Measurements from ENCODE around the gene TIRAP. TPM values are rescaled to one million over a fixed set of nuclear protein-coding genes. Genes with fewer than 3 reads are reported as not detected.
"Not testable (repeated sequence)": the region's sequence is repeated elsewhere in the genome, so short reads cannot be mapped to it uniquely, and the experiment has no call there.

The TIRAP gene, protein sequence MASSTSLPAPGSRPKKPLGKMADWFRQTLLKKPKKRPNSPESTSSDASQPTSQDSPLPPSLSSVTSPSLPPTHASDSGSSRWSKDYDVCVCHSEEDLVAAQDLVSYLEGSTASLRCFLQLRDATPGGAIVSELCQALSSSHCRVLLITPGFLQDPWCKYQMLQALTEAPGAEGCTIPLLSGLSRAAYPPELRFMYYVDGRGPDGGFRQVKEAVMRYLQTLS
- 10 to 100 TPM in 2 of 4 donors, 1 to 10 TPM in 2; 9.2 to 13.1 (median 10.1) TPM for total RNA-seq

DNA sequence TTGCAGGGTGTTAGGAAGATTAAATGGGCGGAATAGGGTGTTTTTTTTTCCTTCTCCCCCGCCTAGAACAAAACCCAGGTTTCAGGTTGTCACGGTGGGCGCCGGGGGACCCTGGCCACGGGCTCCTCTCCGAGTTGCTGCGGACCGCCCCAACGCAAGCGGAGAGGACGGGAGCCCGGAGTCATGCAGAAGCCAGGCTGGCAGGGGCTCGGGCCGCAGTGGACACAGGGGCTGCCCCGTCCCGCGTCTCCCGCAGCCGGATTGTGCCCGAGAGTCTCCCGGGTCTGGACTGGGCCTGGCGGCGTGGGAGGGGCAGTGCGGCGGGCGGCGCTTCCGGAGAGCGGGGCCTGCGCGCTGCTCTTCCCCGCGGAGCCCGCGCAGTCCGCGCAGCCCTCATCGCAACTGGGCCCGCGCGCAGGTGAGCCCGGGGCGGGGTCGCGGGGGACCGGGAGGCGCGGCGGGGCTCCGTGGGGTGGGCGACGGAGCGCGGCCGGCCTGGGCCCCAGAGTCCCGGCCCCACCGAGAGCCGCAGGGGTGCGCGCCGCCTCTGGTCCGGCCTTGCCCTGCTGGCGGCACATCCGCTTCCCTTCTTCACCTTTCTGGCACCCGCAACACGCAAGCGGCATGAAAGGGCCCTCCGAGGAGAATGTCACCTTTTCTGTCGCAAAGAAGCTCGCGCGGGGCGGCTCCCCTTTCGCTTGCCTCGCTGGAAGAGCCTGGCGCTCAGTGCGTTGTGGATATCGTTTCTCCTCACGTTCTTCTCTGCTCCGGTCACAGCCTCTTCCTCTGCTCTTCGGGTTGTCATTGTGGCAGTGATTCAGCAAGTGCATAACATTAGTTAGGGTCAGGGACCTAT is at the start of gene TIRAP:
Gene TIRAP (plus strand): TSS at position 358 of the 856 bp plus-strand sequence. CDS start 7,802 bp downstream, outside the sequence.
- peak in 1 of 2 donors; percentile 77 for TF ChIP-seq POLR2A (IDR thresholded peaks at IDR 0.05)
- TF ChIP-seq, protein P1, sequence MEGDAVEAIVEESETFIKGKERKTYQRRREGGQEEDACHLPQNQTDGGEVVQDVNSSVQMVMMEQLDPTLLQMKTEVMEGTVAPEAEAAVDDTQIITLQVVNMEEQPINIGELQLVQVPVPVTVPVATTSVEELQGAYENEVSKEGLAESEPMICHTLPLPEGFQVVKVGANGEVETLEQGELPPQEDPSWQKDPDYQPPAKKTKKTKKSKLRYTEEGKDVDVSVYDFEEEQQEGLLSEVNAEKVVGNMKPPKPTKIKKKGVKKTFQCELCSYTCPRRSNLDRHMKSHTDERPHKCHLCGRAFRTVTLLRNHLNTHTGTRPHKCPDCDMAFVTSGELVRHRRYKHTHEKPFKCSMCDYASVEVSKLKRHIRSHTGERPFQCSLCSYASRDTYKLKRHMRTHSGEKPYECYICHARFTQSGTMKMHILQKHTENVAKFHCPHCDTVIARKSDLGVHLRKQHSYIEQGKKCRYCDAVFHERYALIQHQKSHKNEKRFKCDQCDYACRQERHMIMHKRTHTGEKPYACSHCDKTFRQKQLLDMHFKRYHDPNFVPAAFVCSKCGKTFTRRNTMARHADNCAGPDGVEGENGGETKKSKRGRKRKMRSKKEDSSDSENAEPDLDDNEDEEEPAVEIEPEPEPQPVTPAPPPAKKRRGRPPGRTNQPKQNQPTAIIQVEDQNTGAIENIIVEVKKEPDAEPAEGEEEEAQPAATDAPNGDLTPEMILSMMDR (IDR thresholded peaks at IDR 0.05), result peak in 3 of 6 experiments; percentile 9 to 29 (median 23)
- WGBS, 2 donors, result 0 to 2% methylated on average over 30 to 31 of the region's 82 CpGs
- no peaks in the 10 kb centered on the region for H3K36me3 ChIP-seq
- peak within 1 kb of the TSS; percentile 72 to 90 (median 77) for H3K27ac ChIP-seq
- no peaks in the 10 kb centered on the region for H3K9me3 ChIP-seq
- intact Hi-C loops (cut with DNase I), result no loop called here
- DNase-seq, result peak; percentile 64 to 71
- H3K27me3 ChIP-seq, result no peaks in the 10 kb centered on the region
- peaks cover 5 to 10% of the 10 kb centered on the region in 2 donors for H3K4me1 ChIP-seq
- H3K4me3 ChIP-seq (replicated peaks in 1 of 3), result peak within 1 kb of the TSS; percentile 37 to 79 (median 72)

DNA sequence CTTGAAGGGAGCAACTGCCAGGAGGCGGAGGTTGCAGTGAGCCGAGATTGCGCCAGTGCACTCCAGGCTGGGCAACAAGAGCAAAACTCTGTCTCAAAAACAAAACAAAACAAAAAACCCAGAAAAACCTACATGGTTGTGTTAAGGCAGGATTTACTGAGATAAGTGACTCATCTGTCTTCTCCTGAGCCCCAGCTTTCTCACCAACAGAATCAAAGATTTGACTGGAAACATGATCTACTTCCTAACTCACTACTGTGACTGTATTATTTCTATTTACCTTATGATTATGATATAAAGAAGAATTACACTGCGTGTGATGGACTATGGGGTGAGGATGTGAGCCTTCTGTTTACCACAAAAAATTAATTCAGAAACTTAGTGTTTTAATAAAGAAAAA is 49.5 kb upstream of the TIRAP start:
- intact Hi-C loops (cut with DNase I), result no loop called here
- H3K27ac ChIP-seq, result no peak overlapping the region
- H3K4me3 ChIP-seq (replicated peaks in 1 of 3), result no peak overlapping the region
- TF ChIP-seq POLR2A (IDR thresholded peaks at IDR 0.05), result no peak
- TF ChIP-seq, protein P1 (IDR thresholded peaks at IDR 0.05), result no peak
- H3K9me3 ChIP-seq, result no peaks in the 10 kb centered on the region
- no peaks in the 10 kb centered on the region for H3K27me3 ChIP-seq
- no peak for DNase-seq
- peaks cover 0 to 10% of the 10 kb centered on the region in 2 donors for H3K4me1 ChIP-seq
- 97 to 98% methylated on average over 4 of the region's 4 CpGs for WGBS, 2 donors
- H3K36me3 ChIP-seq, result peaks cover 0 to 7% of the 10 kb centered on the region in 2 donors

DNA sequence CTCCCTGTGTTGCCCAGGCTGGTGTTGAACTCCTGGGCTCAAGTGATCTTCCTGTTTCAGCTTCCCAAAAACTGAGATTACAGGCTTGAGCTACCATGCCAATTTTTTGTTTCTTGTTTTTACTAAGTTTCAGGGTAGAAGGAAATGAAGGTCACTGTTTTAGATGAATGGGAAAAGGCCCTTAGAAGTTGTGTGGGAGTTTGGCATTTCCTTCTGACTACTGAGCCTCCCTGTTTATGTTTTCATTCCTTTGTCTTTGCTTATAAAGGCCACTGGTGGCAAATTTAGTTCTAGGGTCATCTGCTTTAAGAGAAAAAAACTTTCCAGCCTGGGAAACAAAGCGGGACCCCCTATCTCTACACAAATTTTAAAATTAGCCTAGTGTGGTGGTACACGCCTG is 36.3 kb upstream of the TIRAP start:
- no peaks in the 10 kb centered on the region for H3K4me1 ChIP-seq
- H3K4me3 ChIP-seq (replicated peaks in 1 of 3), result no peak overlapping the region
- no peaks in the 10 kb centered on the region for H3K27me3 ChIP-seq
- WGBS, 2 donors, result 79 to 90% methylated on average over 2 of the region's 2 CpGs
- no peak for DNase-seq
- no peak overlapping the region for H3K27ac ChIP-seq
- TF ChIP-seq, protein P1 (IDR thresholded peaks at IDR 0.05), result no peak
- peaks cover 12 to 14% of the 10 kb centered on the region in 2 donors for H3K36me3 ChIP-seq
- intact Hi-C loops (cut with DNase I), result no loop called here
- no peaks in the 10 kb centered on the region for H3K9me3 ChIP-seq

DNA sequence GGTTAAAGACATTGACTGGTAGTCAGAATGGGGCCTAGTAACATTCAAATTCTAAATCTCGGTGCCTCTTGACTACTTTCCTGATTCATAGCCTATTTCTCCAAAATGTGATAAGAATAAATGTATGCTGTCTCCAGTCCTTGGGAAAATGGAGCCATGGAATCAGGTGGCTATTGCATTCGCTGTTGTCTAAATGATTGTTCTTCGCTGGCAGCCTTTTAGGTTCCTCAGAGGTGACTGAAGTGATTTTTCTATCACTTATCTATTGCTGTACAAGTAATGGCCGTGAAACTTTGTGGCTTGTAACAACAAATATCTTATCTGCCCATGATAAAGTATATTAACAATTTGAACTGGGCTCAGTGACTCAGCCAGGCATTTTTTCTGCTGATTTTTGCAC is 29.6 kb upstream of the TIRAP start:
- TF ChIP-seq, protein P1 (IDR thresholded peaks at IDR 0.05), result no peak
- TF ChIP-seq POLR2A (IDR thresholded peaks at IDR 0.05), result no peak
- Histone ChIP-seq H3K9me3 (no peaks in the 10 kb centered on the region), H3K36me3 (peaks cover 3 to 15% of the 10 kb centered on the region in 2 donors), H3K4me3 (replicated peaks in 1 of 3) (no peak overlapping the region), H3K27me3 (no peaks in the 10 kb centered on the region), H3K4me1 (no peaks in the 10 kb centered on the region), H3K27ac (no peak overlapping the region)
- no peak for DNase-seq
- intact Hi-C loops (cut with DNase I), result no loop called here
- 84 to 94% methylated on average over 4 of the region's 4 CpGs for WGBS, 2 donors

DNA sequence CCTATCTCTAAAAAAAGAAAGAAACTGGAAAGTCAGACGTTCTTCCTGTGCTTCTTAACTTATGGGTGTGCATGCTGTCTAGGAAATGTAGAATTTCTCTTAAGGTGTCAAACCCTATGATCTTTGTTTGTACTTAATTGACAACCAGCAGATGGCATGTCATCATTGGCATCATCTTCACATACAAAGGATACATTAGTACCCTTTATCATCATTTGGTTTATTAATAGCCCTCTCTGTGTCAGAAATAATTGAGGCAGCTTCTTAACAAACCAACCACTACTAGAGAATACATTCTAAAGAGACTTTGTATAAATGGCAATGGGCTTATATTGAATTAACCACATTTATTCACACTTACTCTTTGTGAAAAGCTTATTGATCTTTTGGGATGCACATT is 28.1 kb upstream of the TIRAP start:
- no peaks in the 10 kb centered on the region for H3K4me1 ChIP-seq
- 68 to 75% methylated on average over 1 of the region's 1 CpG for WGBS, 2 donors
- intact Hi-C loops (cut with DNase I), result no loop called here

DNA sequence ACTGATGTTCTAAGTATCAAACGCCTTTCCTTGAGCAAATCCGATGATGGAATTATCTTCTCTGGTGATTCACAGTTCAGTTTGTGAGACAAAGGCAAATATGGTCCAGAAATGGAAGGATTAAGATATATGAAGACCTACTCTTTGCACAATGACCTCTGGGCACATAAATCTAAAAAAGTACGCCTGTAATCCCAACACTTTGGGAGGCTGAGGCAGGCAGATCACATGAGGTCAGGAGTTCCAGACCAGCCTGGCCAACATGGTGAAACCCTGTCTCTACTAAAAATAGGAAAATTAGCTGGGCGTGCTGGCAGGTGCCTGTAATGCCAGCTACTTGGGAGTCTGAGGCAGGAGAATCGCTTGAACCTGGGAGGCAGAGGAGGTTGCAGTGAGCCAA is 27.4 kb upstream of the TIRAP start:
- H3K27me3 ChIP-seq; DNase-seq; H3K4me1 ChIP-seq; intact Hi-C loops (cut with DNase I); H3K9me3 ChIP-seq; H3K27ac ChIP-seq; H3K4me3 ChIP-seq (replicated peaks in 1 of 3): not testable (repeated sequence)
- WGBS, 2 donors, result 95 to 97% methylated on average over 5 of the region's 5 CpGs
- H3K36me3 ChIP-seq, result peaks cover 1 to 15% of the 10 kb centered on the region in 2 donors

More for the DNA sequence above, 28.1 kb upstream of the TIRAP start:
- H3K27ac ChIP-seq, result no peak overlapping the region
- no peak overlapping the region for H3K4me3 ChIP-seq (replicated peaks in 1 of 3)
- TF ChIP-seq, protein P1 (IDR thresholded peaks at IDR 0.05), result no peak
- no peak for TF ChIP-seq POLR2A (IDR thresholded peaks at IDR 0.05)
- no peak for DNase-seq
- H3K9me3 ChIP-seq, result no peaks in the 10 kb centered on the region
- H3K27me3 ChIP-seq, result no peaks in the 10 kb centered on the region
- H3K36me3 ChIP-seq, result peaks cover 3 to 15% of the 10 kb centered on the region in 2 donors
